UCSD-AML1 (cell line): Measurements from ENCODE around the gene MARCKSL1.
"Not testable (repeated sequence)": the region's sequence is repeated elsewhere in the genome, so short reads cannot be mapped to it uniquely, and the experiment has no call there.

Experiments used
- DNase-seq: peaks from one replicate; lab custom pipeline; 2025; ENCODE audit not compliant: unreplicated experiment; lab: John Stamatoyannopoulos, UW

MARCKSL1 gene

GRCh38 chr1:32291145-32291707, 44.8 kb downstream of the MARCKSL1 start:
- DNase-seq: no peak

DNA sequence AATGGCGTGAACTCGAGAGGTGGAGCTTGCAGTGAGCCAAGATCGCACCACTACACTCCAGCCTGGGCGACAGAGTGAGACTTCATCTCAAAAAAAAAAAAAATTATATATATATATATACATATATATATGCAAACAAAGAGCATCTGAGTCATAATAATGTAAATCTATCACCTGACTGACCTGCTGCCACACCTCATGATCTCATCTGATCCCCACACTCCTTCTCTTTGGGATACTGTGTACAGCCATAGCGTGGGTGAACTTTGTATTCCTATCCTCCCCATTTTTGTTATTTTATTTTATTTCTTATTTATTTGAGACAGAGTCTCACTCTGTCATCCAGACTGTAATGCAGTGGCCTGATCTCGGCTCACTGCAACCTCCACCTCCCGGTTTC, 46.8 kb downstream of the MARCKSL1 start:
- no peak for DNase-seq

DNA sequence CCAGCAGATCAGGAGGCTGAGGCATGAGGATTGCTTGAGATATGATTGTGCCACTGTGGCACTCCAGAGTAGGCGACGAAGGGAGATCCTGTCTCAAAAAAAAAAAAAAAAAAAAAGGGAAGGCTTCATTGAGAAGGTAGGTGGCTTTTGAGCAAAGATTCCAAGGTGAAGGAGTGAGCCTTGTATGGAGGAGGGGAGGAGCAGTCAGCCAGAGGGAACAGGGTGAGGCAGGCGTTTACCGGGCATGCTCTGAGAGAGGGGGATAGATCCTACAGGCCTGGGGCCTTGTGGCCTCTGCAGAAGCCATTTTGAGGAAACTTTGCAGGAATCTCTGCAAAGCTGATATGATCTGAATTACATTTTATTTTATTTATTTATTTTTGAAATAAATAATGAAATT, 49.3 kb downstream of the MARCKSL1 start:
- DNase-seq: no peak

GRCh38 chr1:32285658-32286057, 50.4 kb downstream of the MARCKSL1 start:
- DNase-seq: no peak

GRCh38 chr1:32284777-32285176, 51.3 kb downstream of the MARCKSL1 start:
- DNase-seq: not testable (repeated sequence)
